Activated T-helper 2 cell treated with anti-CD3 and anti-CD28 coated beads, Interferon-gamma antibody, Interleukin-2, Interleukin-4, amounts not matched to agents 10 μg/mL and 5 μg/mL and 100 μg/mL, durations not matched to agents 14 hours and 24 hours and 36 hours (primary cell): Measurements from ENCODE around the gene B3GNT7. TPM values are rescaled to one million over a fixed set of nuclear protein-coding genes. Genes with fewer than 3 reads are reported as not detected.

Experiments
- DNase-seq: peaks from one replicate; pipeline ENCODE4 v3.0.0; 2021; ENCODE audit warnings: low spot score
- H3K27ac Mint-ChIP-seq: one replicate; pipeline ENCODE4 v1.8.0; 2021; ENCODE audit warnings: mixed read lengths
- H3K27me3 Mint-ChIP-seq: one replicate; pipeline ENCODE4 v1.8.0; 2021; ENCODE audit warnings: low read depth, mixed read lengths
- H3K36me3 Mint-ChIP-seq: one replicate; pipeline ENCODE4 v1.8.0; 2021; ENCODE audit warnings: low read depth, mixed read lengths
- H3K4me1 Mint-ChIP-seq: one replicate; pipeline ENCODE4 v1.8.0; 2021; ENCODE audit warnings: low read depth, mixed read lengths
- H3K4me3 Mint-ChIP-seq: one replicate; pipeline ENCODE4 v1.8.0; 2021; ENCODE audit warnings: low read depth, mild to moderate bottlenecking, moderate library complexity, mixed read lengths
- H3K9me3 Mint-ChIP-seq: one replicate; pipeline ENCODE4 v1.8.0; 2021; ENCODE audit warnings: mixed read lengths
- intact Hi-C: fragments of 100-400 bp; cut with micrococcal nuclease; formaldehyde crosslinking; loops from one replicate; pipeline ENCODE4 v1.15.1; 2023
- total RNA-seq: library from RNA; stranded (reverse); gene quantifications from 2 replicates; pipeline ENCODE4 v1.2.3, GENCODE V29; 2022

B3GNT7 gene
- total RNA-seq, 1 donor from 2014 or later = 0.09 TPM

DNA sequence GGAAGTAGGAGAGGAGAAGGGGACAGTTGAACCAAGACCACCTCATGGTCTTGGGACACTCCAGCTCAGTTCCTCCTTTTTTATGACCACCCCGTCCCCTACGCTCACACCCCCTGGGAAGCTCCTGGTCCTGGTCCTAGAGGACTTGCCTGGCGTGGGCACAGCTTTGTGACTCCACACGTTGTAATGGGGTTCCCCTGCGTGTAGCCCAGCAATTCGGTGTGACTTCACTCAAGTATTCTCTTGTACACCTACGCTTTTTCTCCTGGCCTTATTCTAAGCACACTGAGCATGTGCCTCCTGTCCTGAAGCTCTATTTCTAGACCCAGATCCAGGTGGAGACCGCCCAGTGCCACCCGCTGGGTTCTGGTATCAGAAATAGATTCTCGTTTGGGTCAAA, 36.1 kb upstream of the B3GNT7 start:
- intact Hi-C loops = no loop called here
- no peak overlapping the region for H3K27ac Mint-ChIP-seq
- peaks cover 11% of the 10 kb centered on the region for H3K4me1 Mint-ChIP-seq
- H3K4me3 Mint-ChIP-seq = no peak overlapping the region
- H3K9me3 Mint-ChIP-seq = no peaks in the 10 kb centered on the region
- no peak for DNase-seq
- no peaks in the 10 kb centered on the region for H3K36me3 Mint-ChIP-seq
- H3K27me3 Mint-ChIP-seq = peaks cover 1% of the 10 kb centered on the region

DNA sequence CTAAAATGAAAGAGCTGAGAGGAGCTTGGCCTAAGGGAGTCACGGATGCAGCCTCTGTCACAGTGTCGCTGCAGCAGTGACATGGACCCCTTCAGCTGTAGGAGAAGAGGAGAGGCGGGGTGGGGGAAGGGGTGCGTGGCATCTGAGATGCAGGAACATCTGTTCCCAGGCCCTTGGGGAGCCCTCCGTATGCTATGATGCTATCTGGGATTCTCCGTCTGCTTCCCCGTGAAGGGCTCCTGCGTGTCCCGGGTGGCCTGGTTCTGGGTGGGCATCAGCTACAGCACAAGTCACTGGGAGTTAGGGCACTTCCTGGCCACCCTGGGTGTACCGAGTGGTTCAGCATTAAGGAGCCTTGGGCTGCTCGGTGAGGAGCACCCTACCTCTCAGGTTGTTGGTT, 35.6 kb upstream of the B3GNT7 start:
- Mint-ChIP-seq H3K27ac (no peak overlapping the region), H3K9me3 (no peaks in the 10 kb centered on the region), H3K36me3 (no peaks in the 10 kb centered on the region), H3K27me3 (peaks cover 1% of the 10 kb centered on the region), H3K4me1 (peaks cover 11% of the 10 kb centered on the region), H3K4me3 (no peak overlapping the region)
- no peak for DNase-seq
- intact Hi-C loops = no loop called here

DNA sequence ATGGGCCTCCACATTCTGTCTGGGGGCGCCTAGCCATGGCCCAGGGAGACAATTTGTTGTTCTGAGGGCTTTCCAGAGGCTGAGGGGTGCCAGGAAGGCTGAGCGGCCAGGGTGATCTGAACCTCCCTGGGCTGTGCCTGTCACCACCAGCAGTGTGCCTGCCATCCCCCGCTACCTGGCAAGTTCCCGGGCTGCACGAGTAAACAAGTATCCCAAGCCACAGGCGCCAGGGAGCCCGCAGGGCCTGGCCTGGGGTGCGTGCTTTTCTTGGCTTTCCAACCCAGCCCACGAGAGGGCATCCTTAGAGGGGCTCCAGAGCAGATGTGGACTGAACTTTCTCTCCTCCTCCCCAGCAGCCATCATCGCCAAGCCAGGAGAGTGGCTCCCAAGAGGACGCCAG, 35.1 kb upstream of the B3GNT7 start:
- no peaks in the 10 kb centered on the region for H3K36me3 Mint-ChIP-seq
- intact Hi-C loops = no loop called here

DNA sequence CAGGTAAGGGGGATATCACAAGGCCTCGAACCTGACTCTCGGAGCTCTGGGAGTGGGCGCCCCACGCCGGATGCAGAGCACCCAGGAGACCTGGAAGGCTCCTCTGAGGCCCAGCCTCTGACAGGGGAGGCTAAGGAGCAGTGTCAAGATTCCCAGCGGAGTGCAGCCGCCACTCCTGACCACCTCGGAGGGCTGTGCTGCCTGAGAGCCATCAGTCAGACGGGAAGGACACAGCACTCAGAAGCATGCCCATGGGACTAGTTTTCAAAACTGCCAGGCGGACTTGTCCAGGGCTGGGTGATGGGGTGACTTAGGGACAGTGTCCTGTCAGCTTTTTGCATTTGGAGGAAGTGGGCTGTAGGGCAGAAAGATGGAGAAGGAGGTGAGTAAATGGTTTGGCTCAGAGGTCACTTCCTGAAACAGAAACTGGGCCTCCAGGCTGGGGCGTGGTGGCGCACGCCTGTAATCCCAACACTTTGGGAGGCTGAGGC, 34.6 kb upstream of the B3GNT7 start:
- Mint-ChIP-seq H3K36me3 (no peaks in the 10 kb centered on the region), H3K4me3 (no peak overlapping the region), H3K4me1 (peaks cover 11% of the 10 kb centered on the region), H3K27ac (no peak overlapping the region), H3K9me3 (no peaks in the 10 kb centered on the region), H3K27me3 (no peaks in the 10 kb centered on the region)
- no peak for DNase-seq
- intact Hi-C loops = no loop called here

More for the DNA sequence above, 35.1 kb upstream of the B3GNT7 start:
- Mint-ChIP-seq H3K27me3 (no peaks in the 10 kb centered on the region), H3K4me1 (peaks cover 11% of the 10 kb centered on the region), H3K27ac (no peak overlapping the region), H3K4me3 (no peak overlapping the region), H3K9me3 (no peaks in the 10 kb centered on the region)
- DNase-seq = no peak

DNA sequence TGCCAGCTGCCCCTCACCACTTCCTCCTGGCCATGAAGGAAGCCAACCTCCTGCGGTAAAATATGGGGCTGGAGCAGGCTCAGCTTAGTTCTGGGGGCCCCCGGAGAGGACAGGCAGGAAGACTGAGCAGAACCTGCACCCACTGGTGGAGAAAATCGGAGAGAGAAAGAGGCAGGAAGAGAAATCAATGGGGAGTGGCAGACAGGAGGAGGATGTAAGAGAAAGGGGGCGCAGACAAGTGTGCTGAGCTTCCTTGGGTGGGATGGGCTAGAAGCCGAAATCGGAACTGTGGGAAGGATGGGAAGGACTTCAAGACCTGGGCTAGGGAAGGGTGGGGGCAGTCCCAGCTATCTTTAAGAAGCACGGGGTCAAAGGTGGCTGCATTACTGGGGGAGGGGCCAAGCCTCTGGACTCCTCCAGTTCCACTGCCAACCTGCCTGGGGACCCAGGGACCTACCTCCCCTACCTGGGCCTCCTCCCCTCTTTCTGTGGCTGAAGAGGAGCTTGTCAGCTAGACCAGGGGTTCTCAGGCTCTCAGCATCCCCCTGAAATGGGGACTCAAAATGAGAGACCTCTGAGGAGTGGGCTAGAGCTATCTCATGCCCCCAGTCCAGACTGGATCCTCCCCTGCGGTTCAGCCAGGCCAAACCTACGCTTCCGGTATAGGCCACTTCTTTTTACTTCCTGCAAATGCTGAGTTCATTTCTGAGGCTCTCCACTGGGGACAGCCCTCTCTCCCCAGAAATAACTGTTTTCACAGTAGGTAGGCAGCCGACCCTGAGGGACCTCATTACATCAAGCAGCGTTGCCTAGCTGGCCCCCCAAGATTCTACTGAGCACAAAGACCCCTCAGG, 33.6 kb upstream of the B3GNT7 start:
- H3K4me1 Mint-ChIP-seq = peaks cover 11% of the 10 kb centered on the region
- peak overlapping the region; percentile 38 for H3K27ac Mint-ChIP-seq
- H3K4me3 Mint-ChIP-seq = no peak overlapping the region
- intact Hi-C loops = no loop called here
- H3K9me3 Mint-ChIP-seq = no peaks in the 10 kb centered on the region
- no peaks in the 10 kb centered on the region for H3K36me3 Mint-ChIP-seq
- DNase-seq = no peak
- no peaks in the 10 kb centered on the region for H3K27me3 Mint-ChIP-seq

DNA sequence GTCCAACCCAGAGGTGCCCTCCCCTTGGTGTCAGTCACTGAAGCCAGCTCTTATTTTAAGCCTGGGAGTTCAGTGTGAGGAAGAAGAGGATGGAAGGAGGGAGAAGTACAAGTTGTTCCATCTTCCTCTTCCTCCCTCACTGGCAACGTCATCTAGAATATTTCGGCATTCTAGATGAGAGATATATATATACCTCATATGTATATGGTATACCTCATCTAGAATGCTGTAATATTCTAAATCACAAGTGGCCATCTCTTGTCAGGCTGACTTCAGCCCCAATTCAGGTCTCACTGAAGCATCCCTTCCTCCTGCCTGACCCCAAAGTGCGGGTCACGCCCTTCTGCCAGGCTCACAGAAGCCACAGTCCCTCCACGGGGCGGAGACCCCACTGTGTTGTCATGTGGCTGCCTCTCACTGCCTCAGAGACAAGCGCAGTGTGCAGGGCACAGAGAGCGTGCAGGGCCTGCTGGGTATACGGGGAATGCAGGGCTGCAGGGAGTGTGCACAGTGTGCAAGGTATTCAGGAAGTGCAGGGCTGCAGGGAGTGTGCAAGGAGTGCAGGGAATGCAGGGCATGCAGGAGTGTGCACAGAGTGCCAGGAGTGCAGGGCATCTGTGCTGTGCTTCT, 32.8 kb upstream of the B3GNT7 start:
- no peaks in the 10 kb centered on the region for H3K36me3 Mint-ChIP-seq
- no peaks in the 10 kb centered on the region for H3K27me3 Mint-ChIP-seq
- H3K4me3 Mint-ChIP-seq = no peak overlapping the region
- no peak for DNase-seq
- H3K9me3 Mint-ChIP-seq = no peaks in the 10 kb centered on the region
- H3K27ac Mint-ChIP-seq = no peak overlapping the region
- H3K4me1 Mint-ChIP-seq = peaks cover 11% of the 10 kb centered on the region
- intact Hi-C loops = no loop called here

DNA sequence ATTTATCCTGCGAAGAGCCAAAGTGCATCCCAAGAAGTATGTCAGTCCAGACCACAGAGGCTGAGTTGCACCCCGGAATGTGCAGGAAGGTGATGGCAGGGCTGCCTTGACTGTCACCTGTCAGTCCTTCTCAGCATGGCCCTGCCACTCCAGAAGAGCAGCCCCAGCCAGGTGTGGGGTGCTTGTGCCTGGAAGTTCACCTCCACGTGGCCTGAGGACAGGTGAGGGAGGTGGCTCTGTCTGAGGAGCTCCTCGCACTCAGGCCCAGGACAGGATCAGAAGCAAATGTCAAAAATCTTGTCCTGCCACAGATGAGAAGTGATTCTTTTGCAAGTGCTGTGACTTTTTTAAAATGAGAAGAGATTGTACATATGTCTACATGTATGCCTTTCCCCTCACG, 31.4 kb upstream of the B3GNT7 start:
- Mint-ChIP-seq H3K4me1 (peaks cover 11% of the 10 kb centered on the region), H3K4me3 (no peak overlapping the region), H3K36me3 (no peaks in the 10 kb centered on the region), H3K9me3 (no peaks in the 10 kb centered on the region), H3K27ac (no peak overlapping the region), H3K27me3 (no peaks in the 10 kb centered on the region)
- intact Hi-C loops = no loop called here
- DNase-seq = no peak

DNA sequence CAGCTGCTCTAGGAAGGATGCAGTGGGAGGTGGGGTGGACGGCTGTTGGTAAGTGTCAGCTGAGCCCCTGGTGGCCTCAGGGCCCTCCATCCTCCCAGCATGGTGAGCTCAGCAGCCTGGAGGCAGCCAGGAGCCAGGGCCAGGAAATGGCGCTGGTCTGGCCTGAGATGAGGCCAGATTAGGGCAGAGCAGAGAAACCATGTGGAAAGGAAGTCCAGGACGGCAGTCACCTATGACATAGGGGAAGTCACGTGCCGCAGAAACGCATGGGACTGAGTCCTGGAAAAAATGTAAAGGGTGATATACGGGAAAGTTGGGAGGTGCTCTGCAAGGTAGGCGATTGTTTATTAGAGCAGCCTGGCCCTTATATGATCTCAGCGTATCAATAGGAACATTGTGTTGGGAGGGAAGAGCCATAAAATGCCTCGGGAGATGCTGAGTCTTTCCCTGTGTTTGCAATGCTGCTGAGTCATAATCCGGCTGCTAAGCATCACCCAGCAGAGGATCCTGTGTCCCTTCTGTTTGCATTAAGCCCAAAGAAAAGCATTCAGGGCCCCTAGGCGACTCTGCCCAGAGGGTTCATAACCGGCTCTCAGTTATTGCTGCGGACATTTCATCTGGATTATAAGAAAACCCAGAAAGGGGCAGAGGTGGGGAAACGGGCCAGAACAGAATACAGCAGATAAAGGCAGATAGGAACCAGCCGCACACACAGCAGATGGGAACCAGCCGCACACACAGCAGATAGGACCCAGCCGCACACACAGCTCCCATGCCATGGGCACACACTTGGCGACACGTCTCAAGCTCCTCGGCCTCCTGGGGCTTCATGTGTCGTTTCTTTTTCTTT, 30.3 kb upstream of the B3GNT7 start:
- Mint-ChIP-seq H3K4me3 (no peak overlapping the region), H3K27me3 (no peaks in the 10 kb centered on the region), H3K36me3 (no peaks in the 10 kb centered on the region), H3K27ac (no peak overlapping the region), H3K9me3 (no peaks in the 10 kb centered on the region), H3K4me1 (peaks cover 11% of the 10 kb centered on the region)
- intact Hi-C loops = no loop called here
- no peak for DNase-seq

DNA sequence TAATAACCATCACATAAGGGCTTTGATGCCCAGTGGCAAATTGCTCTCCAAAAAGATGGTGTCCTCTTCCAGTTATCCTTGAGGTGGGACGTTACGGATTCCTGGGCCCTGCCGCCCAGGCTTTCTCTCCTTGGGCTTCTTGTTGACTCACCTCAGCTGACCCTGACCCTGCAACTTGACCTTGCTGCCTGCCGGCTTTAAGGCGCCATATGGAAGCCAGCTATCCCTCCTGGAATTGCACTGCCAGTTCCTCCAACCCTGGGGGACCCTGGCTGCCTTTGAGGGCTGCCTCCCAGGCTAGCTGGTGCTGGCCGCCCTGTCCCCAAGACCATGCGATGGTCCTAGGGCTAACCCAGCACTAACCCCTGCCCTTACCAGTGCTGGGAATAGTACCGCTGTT, 28.3 kb upstream of the B3GNT7 start:
- intact Hi-C loops = no loop called here
- Mint-ChIP-seq H3K4me3 (no peak overlapping the region), H3K4me1 (peaks cover 6% of the 10 kb centered on the region), H3K9me3 (no peaks in the 10 kb centered on the region), H3K27me3 (no peaks in the 10 kb centered on the region), H3K27ac (no peak overlapping the region), H3K36me3 (no peaks in the 10 kb centered on the region)
- DNase-seq = no peak

DNA sequence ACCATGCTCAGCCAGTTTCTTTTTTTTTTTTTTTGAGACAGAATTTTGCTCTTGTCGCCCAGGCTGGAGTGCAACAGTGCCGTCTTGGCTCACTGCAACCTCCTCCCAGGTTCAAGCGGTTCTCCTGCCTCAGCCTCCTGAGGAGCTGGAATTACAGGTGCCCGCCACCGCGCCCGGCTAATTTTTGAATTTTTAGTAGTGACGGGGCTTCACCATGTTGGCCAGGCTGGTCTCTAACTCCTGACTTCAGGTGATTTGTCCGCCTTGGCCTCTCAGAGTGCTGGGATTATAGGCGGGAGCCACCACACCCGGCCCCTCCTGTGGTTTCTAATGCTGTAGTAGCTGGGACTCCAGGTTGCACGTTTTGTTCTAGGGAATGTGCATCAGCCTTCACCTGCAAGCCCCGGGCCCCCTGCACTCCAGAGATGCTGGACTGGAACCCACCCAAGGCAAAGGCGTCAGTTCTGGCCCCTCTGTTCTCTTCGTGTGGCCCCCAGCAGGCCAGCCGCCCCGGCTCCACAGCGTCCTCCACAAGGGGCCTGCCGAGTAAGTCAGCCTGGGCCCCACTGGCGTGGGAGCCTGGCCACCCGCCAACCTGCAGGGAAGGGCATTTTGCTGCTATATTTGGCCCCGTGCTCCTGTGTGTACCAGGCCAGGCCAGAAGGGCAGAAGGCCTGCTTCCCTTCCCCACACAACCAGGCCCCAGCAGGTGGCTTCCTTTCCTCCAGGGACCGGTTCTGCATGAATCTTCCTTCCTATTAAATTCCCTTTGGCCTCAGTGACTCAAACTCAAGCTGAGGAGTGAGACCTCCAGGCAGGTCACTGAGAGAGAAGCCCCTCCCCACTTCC, 25.7 kb upstream of the B3GNT7 start:
- Mint-ChIP-seq H3K36me3 (no peaks in the 10 kb centered on the region), H3K4me3 (no peak overlapping the region), H3K27me3 (no peaks in the 10 kb centered on the region), H3K4me1 (no peaks in the 10 kb centered on the region), H3K9me3 (no peaks in the 10 kb centered on the region), H3K27ac (no peak overlapping the region)
- intact Hi-C loops = no loop called here
- no peak for DNase-seq

DNA sequence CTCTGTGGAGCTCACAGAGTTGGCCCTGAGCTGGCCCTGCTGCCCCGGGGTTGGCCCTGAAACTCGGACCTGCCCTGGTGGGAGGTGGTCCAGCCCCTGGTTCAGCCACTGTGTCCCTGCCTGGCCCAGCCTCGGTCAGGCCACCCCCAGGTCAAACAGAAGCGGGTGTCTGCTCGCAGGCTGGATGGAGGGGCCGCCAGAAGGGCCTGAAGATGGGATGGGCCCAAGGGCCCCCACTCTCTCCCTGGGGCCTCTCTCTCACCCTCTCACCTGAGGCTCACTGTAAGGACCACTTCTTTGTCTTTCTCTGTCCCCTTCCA, 25.1 kb upstream of the B3GNT7 start:
- no peaks in the 10 kb centered on the region for H3K9me3 Mint-ChIP-seq
- intact Hi-C loops = no loop called here
- DNase-seq = no peak
- H3K4me3 Mint-ChIP-seq = no peak overlapping the region
- no peaks in the 10 kb centered on the region for H3K4me1 Mint-ChIP-seq
- H3K27ac Mint-ChIP-seq = no peak overlapping the region
- H3K27me3 Mint-ChIP-seq = no peaks in the 10 kb centered on the region
- H3K36me3 Mint-ChIP-seq = no peaks in the 10 kb centered on the region

DNA sequence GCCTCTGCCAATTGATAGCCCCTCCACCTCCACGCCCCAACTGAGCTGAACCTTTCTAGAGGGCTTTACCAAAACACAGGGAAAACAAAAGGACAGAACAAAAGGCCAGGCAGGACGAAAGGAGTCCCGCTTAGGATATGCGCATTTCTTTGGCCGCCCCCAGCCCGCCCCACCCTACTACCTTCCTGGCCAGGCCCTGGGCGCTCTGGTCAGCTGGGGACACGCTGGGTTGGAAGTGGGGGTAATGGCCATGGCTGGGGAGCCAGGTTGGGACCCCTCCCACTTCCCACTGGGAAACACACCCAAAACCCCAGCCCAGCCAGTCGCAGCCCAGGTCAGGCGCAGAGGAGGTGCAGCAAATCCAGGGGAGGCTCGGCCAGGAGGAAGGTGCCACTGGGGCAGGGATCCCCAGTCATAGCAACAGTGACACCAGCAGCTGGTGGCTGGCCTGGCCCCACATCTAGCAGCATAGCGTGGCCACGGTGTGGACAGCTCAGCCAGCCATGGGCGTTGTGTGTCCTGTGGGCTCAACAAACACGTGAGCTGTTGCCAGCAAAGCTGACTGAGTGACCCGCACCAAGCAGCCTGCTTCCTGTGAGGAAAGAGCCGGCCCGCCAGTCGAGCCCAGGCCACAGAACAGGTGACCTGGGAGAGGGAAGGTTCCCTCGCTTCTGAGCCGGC, 24.6 kb upstream of the B3GNT7 start:
- Mint-ChIP-seq H3K4me1 (no peaks in the 10 kb centered on the region), H3K36me3 (no peaks in the 10 kb centered on the region), H3K9me3 (no peaks in the 10 kb centered on the region), H3K4me3 (no peak overlapping the region), H3K27ac (no peak overlapping the region), H3K27me3 (no peaks in the 10 kb centered on the region)
- no peak for DNase-seq
- intact Hi-C loops = no loop called here
